ENCODE measurements around the gene CHST11. TPM values are rescaled to one million over a fixed set of nuclear protein-coding genes. Genes with fewer than 3 reads are reported as not detected.

The CHST11 gene
- total RNA-seq, 1 experiment from 2014 or later, result 0.25 TPM

DNA sequence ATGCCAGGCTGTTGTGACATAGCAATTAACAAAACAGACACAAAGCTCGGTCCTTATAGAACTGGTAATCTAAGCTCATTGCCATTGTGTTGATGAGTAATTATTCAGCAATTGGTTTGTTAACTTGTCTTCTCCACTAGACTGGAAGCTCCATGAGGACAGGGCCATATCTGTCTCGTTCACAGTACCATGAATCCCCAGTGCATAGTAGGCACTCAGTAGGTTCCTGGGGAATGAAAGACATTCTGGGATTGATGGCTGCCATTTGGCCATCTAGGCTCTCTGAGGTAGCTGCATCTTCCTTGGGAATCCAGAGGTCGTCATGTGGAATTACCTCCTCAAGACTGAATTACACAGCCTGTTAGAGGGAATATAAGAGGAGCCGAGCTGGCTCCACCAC lies 177.3 kb downstream of the CHST11 start:
- Histone ChIP-seq H3K4me1 (no peaks in the 10 kb centered on the region), H3K36me3 (ENCODE audit: control insufficient read depth, insufficient read depth, low read length) (no peaks in the 10 kb centered on the region), H3K27me3 (replicated peaks; ENCODE audit: control insufficient read depth, insufficient read depth, low read length) (no peaks in the 10 kb centered on the region), H3K4me3 (ENCODE audit: low read depth, low read length) (no peak overlapping the region), H3K9me3 (no peaks in the 10 kb centered on the region; the same call in 1 of the 2 replicates)
- intact Hi-C loops (cut with micrococcal nuclease; ENCODE audit: unreplicated experiment), result no loop called here
- no peaks in the 10 kb centered on the region for H3K9me3 Mint-ChIP-seq (ENCODE audit: unreplicated experiment)
- CTCF ChIA-PET, result no interaction called here
- BruUV-seq (replicated peaks), result no TSS peak
- no peak for TF ChIP-seq CTCF (IDR thresholded peaks at IDR 0.05; ENCODE audit: insufficient read depth in 1 of 2, low read depth in 1 of 2, low read length in 1 of 2, severe bottlenecking in 1 of 2, unreplicated experiment in 1 of 2)
- no peak for DNase-seq
- no peaks in the 10 kb centered on the region for H3K4me1 Mint-ChIP-seq (ENCODE audit: low read depth, unreplicated experiment)
- H3K36me3 Mint-ChIP-seq (ENCODE audit: insufficient read depth, unreplicated experiment), result no peaks in the 10 kb centered on the region
- H3K27me3 Mint-ChIP-seq (ENCODE audit: insufficient read depth, unreplicated experiment), result peaks cover 12% of the 10 kb centered on the region
- no peak overlapping the region for H3K27ac Mint-ChIP-seq (ENCODE audit: unreplicated experiment)
- H3K4me3 Mint-ChIP-seq (ENCODE audit: unreplicated experiment), result no peak overlapping the region
- POLR2A ChIA-PET, result no interaction called here

DNA sequence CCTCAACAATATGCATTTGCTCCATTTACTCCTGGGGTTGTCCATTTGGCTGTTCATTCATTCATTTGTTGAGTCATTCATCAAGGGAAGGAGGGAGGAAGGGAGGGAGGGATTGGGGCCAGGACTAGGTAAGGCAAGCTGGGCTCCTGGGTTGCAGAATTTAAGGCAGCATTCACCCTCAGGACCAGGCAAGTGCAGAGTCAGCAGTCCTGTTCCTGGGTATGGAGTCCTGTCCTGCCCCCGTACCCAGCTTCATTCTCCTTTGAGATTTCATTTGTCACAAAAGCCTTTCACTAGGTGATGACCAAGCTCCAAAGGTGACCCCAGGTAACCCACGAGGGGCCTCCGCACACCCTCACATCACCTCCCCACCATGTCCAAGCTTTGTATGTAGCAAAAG lies 178.1 kb downstream of the CHST11 start:
- no peak for TF ChIP-seq CTCF (IDR thresholded peaks at IDR 0.05; ENCODE audit: insufficient read depth in 1 of 2, low read depth in 1 of 2, low read length in 1 of 2, severe bottlenecking in 1 of 2, unreplicated experiment in 1 of 2)
- no peaks in the 10 kb centered on the region for H3K9me3 Mint-ChIP-seq (ENCODE audit: unreplicated experiment)
- H3K27ac Mint-ChIP-seq (ENCODE audit: unreplicated experiment), result no peak overlapping the region
- POLR2A ChIA-PET, result no interaction called here
- intact Hi-C loops (cut with micrococcal nuclease; ENCODE audit: unreplicated experiment), result no loop called here
- H3K27me3 ChIP-seq (replicated peaks; ENCODE audit: control insufficient read depth, insufficient read depth, low read length), result no peaks in the 10 kb centered on the region
- no peak for DNase-seq
- no TSS peak for BruUV-seq (replicated peaks)
- CTCF ChIA-PET, result no interaction called here
- H3K4me1 Mint-ChIP-seq (ENCODE audit: low read depth, unreplicated experiment), result no peaks in the 10 kb centered on the region
- peaks cover 16% of the 10 kb centered on the region for H3K27me3 Mint-ChIP-seq (ENCODE audit: insufficient read depth, unreplicated experiment)
- H3K9me3 ChIP-seq, result no peaks in the 10 kb centered on the region; the same call in 1 of the 2 replicates
- no peaks in the 10 kb centered on the region; the same call in 1 of the 2 replicates for H3K36me3 ChIP-seq (ENCODE audit: control insufficient read depth, insufficient read depth, low read length)
- no peaks in the 10 kb centered on the region for H3K4me1 ChIP-seq
- H3K4me3 Mint-ChIP-seq (ENCODE audit: unreplicated experiment), result no peak overlapping the region
- no peaks in the 10 kb centered on the region for H3K36me3 Mint-ChIP-seq (ENCODE audit: insufficient read depth, unreplicated experiment)
- H3K4me3 ChIP-seq (ENCODE audit: low read depth, low read length), result no peak overlapping the region

DNA sequence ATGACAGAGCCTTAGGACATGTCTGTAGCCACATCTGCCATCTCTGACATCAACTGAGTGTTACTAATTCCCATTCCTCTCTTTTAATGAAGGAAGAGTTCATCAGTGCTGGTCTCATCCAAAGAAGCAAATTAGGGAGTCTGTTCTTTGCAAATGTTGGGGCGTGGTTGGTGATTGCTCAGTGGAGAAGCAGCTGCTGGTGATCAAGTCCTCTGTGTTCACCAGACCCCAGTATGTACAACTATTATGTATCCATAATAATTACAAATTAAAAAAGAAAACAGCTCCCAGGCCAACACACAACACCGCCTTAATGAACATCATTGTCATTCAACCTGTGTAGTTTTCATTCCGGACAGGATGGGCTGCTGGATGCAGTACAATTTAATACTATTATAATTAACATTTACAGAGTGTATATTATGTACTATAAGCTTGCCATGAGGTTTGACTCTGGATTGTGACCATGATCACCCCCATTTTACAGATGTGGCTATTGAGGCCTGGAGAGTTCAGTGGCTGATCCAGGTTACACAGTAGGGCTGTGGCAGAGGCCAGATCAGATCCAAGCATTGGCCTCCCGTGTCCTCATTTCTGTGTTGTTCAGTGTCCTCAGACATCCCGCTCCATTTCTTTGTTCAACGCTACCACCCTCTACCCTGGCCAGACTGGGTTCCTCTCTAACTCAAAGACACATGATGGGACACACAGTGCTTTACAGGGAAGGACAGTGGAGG lies 179.0 kb downstream of the CHST11 start:
- BruUV-seq (replicated peaks), result no TSS peak
- no peaks in the 10 kb centered on the region for H3K27me3 ChIP-seq (replicated peaks; ENCODE audit: control insufficient read depth, insufficient read depth, low read length)
- H3K4me1 Mint-ChIP-seq (ENCODE audit: low read depth, unreplicated experiment), result no peaks in the 10 kb centered on the region
- peaks cover 10% of the 10 kb centered on the region for H3K27me3 Mint-ChIP-seq (ENCODE audit: insufficient read depth, unreplicated experiment)
- TF ChIP-seq CTCF (IDR thresholded peaks at IDR 0.05; ENCODE audit: insufficient read depth in 1 of 2, low read depth in 1 of 2, low read length in 1 of 2, severe bottlenecking in 1 of 2, unreplicated experiment in 1 of 2), result no peak
- ChIA-PET CTCF (no interaction called here), POLR2A (no interaction called here)
- H3K4me3 Mint-ChIP-seq (ENCODE audit: unreplicated experiment), result no peak overlapping the region
- H3K27ac Mint-ChIP-seq (ENCODE audit: unreplicated experiment), result no peak overlapping the region
- H3K36me3 Mint-ChIP-seq (ENCODE audit: insufficient read depth, unreplicated experiment), result no peaks in the 10 kb centered on the region
- DNase-seq, result no peak
- intact Hi-C loops (cut with micrococcal nuclease; ENCODE audit: unreplicated experiment), result no loop called here
- no peak overlapping the region for H3K4me3 ChIP-seq (ENCODE audit: low read depth, low read length)
- no peaks in the 10 kb centered on the region for H3K4me1 ChIP-seq
- H3K9me3 ChIP-seq, result no peaks in the 10 kb centered on the region; the same call in 1 of the 2 replicates
- no peaks in the 10 kb centered on the region for H3K9me3 Mint-ChIP-seq (ENCODE audit: unreplicated experiment)
- H3K36me3 ChIP-seq (ENCODE audit: control insufficient read depth, insufficient read depth, low read length), result no peaks in the 10 kb centered on the region; the same call in 1 of the 2 replicates

Measured in Caco-2 (cell line).